PC-3 (cell line): ENCODE measurements around the gene HKDC1. TPM values are rescaled to one million over a fixed set of nuclear protein-coding genes. Genes with fewer than 3 reads are reported as not detected.

Experiments used
- ATAC-seq: fragments of 200-7000 bp; cut with Tn5 transposase; 2 replicates; pipeline ENCODE4 v1.9.1; 2020; ENCODE audit warnings: mild to moderate bottlenecking, moderate library complexity
- BruUV-seq: library from RNA; stranded (reverse); fragments of 400-500 nt; replicated peaks from 2 replicates; lab custom pipeline; 2021; lab: Mats Ljungman, UMichigan
- CTCF ChIA-PET: fragments of 300-600 bp; sonication (Branson Sonifier 250); formaldehyde crosslinking; loops from one replicate; lab custom pipeline; 2022; ENCODE audit warnings: antibody characterized with exemption; lab: Charles Lee
- POLR2A ChIA-PET: fragments of 300-600 bp; sonication (Branson Sonifier 250); formaldehyde crosslinking; loops from one replicate; lab custom pipeline; 2022; ENCODE audit warnings: antibody characterized with exemption; ENCODE audit not compliant: unreplicated experiment; lab: Charles Lee
- DNase-seq: peaks from one replicate; pipeline ENCODE4 v3.0.0-alpha.2; 2015
- H2AFZ ChIP-seq: fragments of 300-600 bp; sonication (generic); 2 replicates; pipeline ENCODE4 v1.6.0; 2016; ENCODE audit warnings: antibody characterized with exemption, low read length
- H3F3A ChIP-seq: fragments of 300-600 bp; sonication (generic); one replicate; pipeline ENCODE4 v1.6.0; 2017; ENCODE audit warnings: antibody characterized with exemption, low read length, control low read depth, mild to moderate bottlenecking; ENCODE audit not compliant: unreplicated experiment
- H3K27ac ChIP-seq: fragments of 300-600 bp; sonication (generic); 2 replicates; pipeline ENCODE4 v1.5.1; 2016; ENCODE audit warnings: mild to moderate bottlenecking, low read length
- H3K27me3 ChIP-seq: fragments of 300-600 bp; sonication (generic); 2 replicates; pipeline ENCODE4 v1.6.1; 2016; ENCODE audit warnings: low read length, mixed read lengths
- H3K36me3 ChIP-seq: fragments of 300-600 bp; sonication (generic); 2 replicates; pipeline ENCODE4 v1.6.1; 2016; ENCODE audit warnings: low read depth, mixed run types, low read length, mixed read lengths
- H3K4me1 ChIP-seq: fragments of 300-600 bp; sonication (generic); 2 replicates; pipeline ENCODE4 v1.5.1; 2016; ENCODE audit warnings: low read length; ENCODE audit not compliant: insufficient read depth
- H3K4me2 ChIP-seq: fragments of 300-600 bp; sonication (generic); 2 replicates; pipeline ENCODE4 v1.6.0; 2016; ENCODE audit warnings: low read length
- H3K4me3 ChIP-seq: fragments of 300-600 bp; sonication (generic); 2 replicates; pipeline ENCODE4 v1.5.1; 2016; ENCODE audit warnings: mild to moderate bottlenecking, low read length, mixed read lengths
- H3K79me2 ChIP-seq: fragments of 300-600 bp; sonication (generic); 2 replicates; pipeline ENCODE4 v1.6.1; 2017; ENCODE audit warnings: low read length, mixed read lengths
- H3K9ac ChIP-seq: fragments of 300-600 bp; sonication (generic); 2 replicates; pipeline ENCODE4 v1.6.0; 2016; ENCODE audit warnings: mild to moderate bottlenecking, low read length
- H3K9me2 ChIP-seq: fragments of 300-600 bp; sonication (generic); replicated peaks from 2 replicates; pipeline ENCODE4 v1.6.1; 2016; ENCODE audit warnings: mixed run types, low read length, mixed read lengths
- H3K9me3 ChIP-seq: fragments of 300-600 bp; sonication (generic); 2 replicates; pipeline ENCODE4 v1.6.1; 2016; ENCODE audit warnings: low read length, mixed read lengths
- H4K20me1 ChIP-seq: fragments of 300-600 bp; sonication (generic); 2 replicates; pipeline ENCODE4 v1.6.1; 2016; ENCODE audit warnings: low read length, mixed read lengths
- EZH2 ChIP-seq: fragments of 300-600 bp; sonication (generic); IDR thresholded peaks from one replicate; pipeline ENCODE4 v1.6.1; 2017; ENCODE audit warnings: antibody characterized with exemption, mild to moderate bottlenecking, low read length; ENCODE audit not compliant: unreplicated experiment
- EZH2phosphoT487 ChIP-seq: fragments of 300-600 bp; sonication (generic); IDR thresholded peaks from 2 replicates; pipeline ENCODE4 v1.6.1; 2018; ENCODE audit warnings: mild to moderate bottlenecking, antibody characterized with exemption, low read length, borderline replicate concordance
- intact Hi-C: fragments of 100-400 bp; cut with micrococcal nuclease; formaldehyde crosslinking; loops from 2 replicates; pipeline ENCODE4 v1.9.0; 2023
- total RNA-seq: library from RNA; depleted of rRNA; stranded (reverse); fragments of >200 nt; gene quantifications from 2 replicates; pipeline ENCODE4 v1.2.3, GENCODE V29; 2014
- TF ChIP-seq, protein P1 (sequence below): fragments of 300-600 bp; sonication (generic); conservative IDR thresholded peaks from 2 replicates; pipeline ENCODE4 v1.5.1; 2017; ENCODE audit warnings: antibody characterized with exemption, low read depth, mild to moderate bottlenecking, low read length

The HKDC1 gene
- total RNA-seq, 1 experiment from 2014 or later = 0.44 TPM

DNA sequence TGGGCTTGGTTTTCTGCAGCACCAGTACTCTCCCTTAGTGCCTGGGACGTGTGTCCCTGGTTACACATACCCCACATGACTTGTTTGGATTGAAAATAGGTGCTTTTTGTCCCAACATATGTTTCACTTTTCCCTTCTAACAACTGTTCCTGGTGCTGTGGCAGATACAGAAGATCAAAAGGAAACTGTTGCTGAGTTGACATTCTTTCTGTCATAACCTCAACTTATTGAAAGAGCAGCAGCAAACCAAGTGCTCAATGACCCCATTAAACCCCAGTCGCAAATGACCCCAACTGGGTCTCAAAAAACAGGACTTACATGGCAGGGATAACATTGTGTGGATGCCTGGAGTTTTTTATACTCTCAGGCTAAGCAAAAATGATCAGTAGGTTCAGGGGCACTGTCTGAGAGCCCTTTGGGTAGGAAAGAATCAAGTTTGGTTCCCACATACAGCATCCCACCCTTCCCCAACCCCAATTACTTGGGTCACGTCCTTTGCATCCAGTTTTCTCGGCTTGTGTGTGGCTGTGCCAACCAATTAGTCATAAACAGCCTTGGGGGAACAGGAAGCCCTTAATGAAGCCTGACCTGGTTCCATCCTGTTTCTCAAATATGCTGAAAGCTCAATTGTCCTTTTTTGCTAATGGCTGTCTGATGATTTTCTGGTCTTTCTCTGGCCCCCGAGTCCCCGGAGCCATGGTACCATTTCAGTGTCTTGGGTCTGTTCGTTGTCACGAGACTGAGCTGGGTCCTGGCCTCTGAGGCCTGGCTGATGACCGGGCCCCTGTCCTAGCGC, 4.9 kb downstream of the HKDC1 start:
- 0 out of 2 replicates have a peak overlapping the region, but pooled peaks have one; percentile 4 for H3K4me2 ChIP-seq

DNA sequence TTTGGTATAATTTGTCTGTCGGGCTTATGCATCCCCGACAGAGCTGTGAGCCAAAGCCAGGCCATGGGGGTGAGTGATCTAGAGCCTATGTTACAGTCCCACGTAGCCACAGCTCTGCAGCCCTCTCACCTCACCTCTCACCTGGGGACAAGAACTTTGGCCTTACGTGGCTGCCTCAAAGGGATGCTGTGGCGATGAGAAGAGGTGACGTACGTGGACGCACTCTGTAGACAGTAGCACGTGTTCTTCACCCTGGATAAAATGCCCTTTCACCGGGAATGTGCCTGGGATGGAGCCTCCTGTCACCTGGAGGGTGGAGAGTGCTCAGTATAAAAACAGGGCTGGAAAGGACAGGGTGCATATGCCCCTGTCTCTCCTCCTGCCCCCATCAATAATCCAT, 5.5 kb downstream of the HKDC1 start:
- Histone ChIP-seq H3K9ac (no peak overlapping the region), H3K27ac (no peak overlapping the region), H3K4me1 (peaks cover 33% of the 10 kb centered on the region), H3K36me3 (no peaks in the 10 kb centered on the region), H3K4me2 (0 out of 2 replicates have a peak overlapping the region, but pooled peaks have one; percentile 4), H2AFZ (peak overlapping the region; percentile 6; the same call in 1 of the 2 replicates), H3F3A (no peaks in the 10 kb centered on the region), H3K4me3 (no peak overlapping the region), H3K27me3 (no peaks in the 10 kb centered on the region), H4K20me1 (no peaks in the 10 kb centered on the region), H3K9me3 (no peaks in the 10 kb centered on the region), H3K79me2 (no peaks in the 10 kb centered on the region), H3K9me2 (no peaks in the 10 kb centered on the region)
- DNase-seq = no peak
- ATAC-seq = no peak
- ChIA-PET POLR2A (interaction anchor here (1.0 kb wide), 1 partner anchor 164 kb away, joined by 3 read pairs; no protein-coding TSS in a partner anchor), CTCF (no interaction called here)
- intact Hi-C loops = no loop called here
- no peak for TF ChIP-seq EZH2phosphoT487
- TF ChIP-seq, protein P1, sequence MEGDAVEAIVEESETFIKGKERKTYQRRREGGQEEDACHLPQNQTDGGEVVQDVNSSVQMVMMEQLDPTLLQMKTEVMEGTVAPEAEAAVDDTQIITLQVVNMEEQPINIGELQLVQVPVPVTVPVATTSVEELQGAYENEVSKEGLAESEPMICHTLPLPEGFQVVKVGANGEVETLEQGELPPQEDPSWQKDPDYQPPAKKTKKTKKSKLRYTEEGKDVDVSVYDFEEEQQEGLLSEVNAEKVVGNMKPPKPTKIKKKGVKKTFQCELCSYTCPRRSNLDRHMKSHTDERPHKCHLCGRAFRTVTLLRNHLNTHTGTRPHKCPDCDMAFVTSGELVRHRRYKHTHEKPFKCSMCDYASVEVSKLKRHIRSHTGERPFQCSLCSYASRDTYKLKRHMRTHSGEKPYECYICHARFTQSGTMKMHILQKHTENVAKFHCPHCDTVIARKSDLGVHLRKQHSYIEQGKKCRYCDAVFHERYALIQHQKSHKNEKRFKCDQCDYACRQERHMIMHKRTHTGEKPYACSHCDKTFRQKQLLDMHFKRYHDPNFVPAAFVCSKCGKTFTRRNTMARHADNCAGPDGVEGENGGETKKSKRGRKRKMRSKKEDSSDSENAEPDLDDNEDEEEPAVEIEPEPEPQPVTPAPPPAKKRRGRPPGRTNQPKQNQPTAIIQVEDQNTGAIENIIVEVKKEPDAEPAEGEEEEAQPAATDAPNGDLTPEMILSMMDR = no peak
- TF ChIP-seq EZH2 = no peak
- no TSS peak for BruUV-seq

More for the DNA sequence above, 4.9 kb downstream of the HKDC1 start:
- POLR2A ChIA-PET = interaction anchor here (1.0 kb wide), 1 partner anchor 165 kb away, joined by 3 read pairs; no protein-coding TSS in a partner anchor
- H3K36me3 ChIP-seq = no peaks in the 10 kb centered on the region
- DNase-seq (peak; percentile 72), ATAC-seq (peak; percentile 26)
- H3K4me1 ChIP-seq = peaks cover 33% of the 10 kb centered on the region
- H4K20me1 ChIP-seq = no peaks in the 10 kb centered on the region
- intact Hi-C loops = no loop called here
- H3K4me3 ChIP-seq = no peak overlapping the region
- H3K27me3 ChIP-seq = no peaks in the 10 kb centered on the region
- no peaks in the 10 kb centered on the region for H3K9me2 ChIP-seq
- no peaks in the 10 kb centered on the region for H3F3A ChIP-seq
- H3K9ac ChIP-seq = no peak overlapping the region
- CTCF ChIA-PET = no interaction called here
- no TSS peak for BruUV-seq
- peak overlapping the region; percentile 6; the same call in 1 of the 2 replicates for H2AFZ ChIP-seq
- no peaks in the 10 kb centered on the region for H3K9me3 ChIP-seq
- TF ChIP-seq EZH2phosphoT487 = no peak
- H3K79me2 ChIP-seq = no peaks in the 10 kb centered on the region
- no peak overlapping the region for H3K27ac ChIP-seq

DNA sequence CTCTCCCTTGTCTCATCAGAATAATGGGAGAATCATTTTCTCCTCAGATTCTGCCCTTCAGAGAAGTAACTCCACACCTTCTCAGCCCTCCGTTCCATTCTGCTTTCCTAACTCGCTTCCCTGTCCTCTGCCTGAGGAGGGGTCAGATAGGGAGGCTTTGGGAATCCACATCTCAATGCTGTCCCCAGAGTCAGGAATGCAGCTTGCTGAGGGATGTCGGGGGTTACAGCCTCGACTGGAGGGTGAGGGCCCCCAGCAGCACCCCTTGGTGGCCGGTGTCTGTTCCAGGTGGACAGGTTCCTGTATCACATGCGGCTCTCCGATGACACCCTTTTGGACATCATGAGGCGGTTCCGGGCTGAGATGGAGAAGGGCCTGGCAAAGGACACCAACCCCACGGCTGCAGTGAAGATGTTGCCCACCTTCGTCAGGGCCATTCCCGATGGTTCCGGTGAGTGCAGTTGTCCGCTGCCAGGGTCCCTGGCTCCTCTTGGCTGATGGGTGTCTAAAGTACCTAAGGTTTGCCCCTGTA, 6.9 kb downstream of the HKDC1 start:
- Histone ChIP-seq H3K4me3 (no peak overlapping the region), H3K4me2 (no peak overlapping the region), H4K20me1 (no peaks in the 10 kb centered on the region), H3K9ac (no peak overlapping the region), H3K9me2 (no peaks in the 10 kb centered on the region), H3K27me3 (no peaks in the 10 kb centered on the region), H3F3A (no peaks in the 10 kb centered on the region), H3K36me3 (no peaks in the 10 kb centered on the region), H3K4me1 (peaks cover 33% of the 10 kb centered on the region), H3K27ac (no peak overlapping the region), H2AFZ (no peak overlapping the region), H3K79me2 (no peaks in the 10 kb centered on the region), H3K9me3 (no peaks in the 10 kb centered on the region)
- BruUV-seq = no TSS peak
- TF ChIP-seq EZH2 (no peak), EZH2phosphoT487 (no peak)
- TF ChIP-seq, protein P1 = no peak
- intact Hi-C loops = no loop called here
- CTCF ChIA-PET = interaction anchor here (0.6 kb wide), 1 partner anchor 178 kb away, joined by 3 read pairs; no protein-coding TSS in a partner anchor
- DNase-seq (no peak), ATAC-seq (no peak)
- POLR2A ChIA-PET = no interaction called here
